IMR-90 (cell line): ENCODE measurements around the gene MLEC. TPM values are rescaled to one million over a fixed set of nuclear protein-coding genes. Genes with fewer than 3 reads are reported as not detected.
A peak's percentile ranks its signal among the peaks of the same experiment; 100 is the strongest.

Experiments
- ATAC-seq: fragments of 200-7000 bp; cut with Tn5 transposase; 2 replicates; pipeline ENCODE4 v1.9.1; 2020; ENCODE audit warnings: low read depth, mild to moderate bottlenecking, moderate library complexity
- Bru-seq: library from RNA; stranded (reverse); fragments of 400-500 nt; gene quantifications from one replicate; lab custom pipeline; 2021; lab: Mats Ljungman, UMichigan
- BruChase-seq, 2 experiments: library from RNA; stranded (reverse); fragments of 400-500 nt; gene quantifications; one replicate each; lab custom pipeline; 2021; lab: Mats Ljungman, UMichigan
- BruUV-seq: library from RNA; stranded (reverse); fragments of 400-500 nt; replicated peaks from 2 replicates; lab custom pipeline; 2021; lab: Mats Ljungman, UMichigan
- CTCF ChIA-PET: fragments of 300-600 bp; formaldehyde crosslinking; extraction: SDS; loops from one replicate; lab custom pipeline; 2021; ENCODE audit warnings: antibody characterized with exemption; lab: Yijun Ruan, JAX
- POLR2A ChIA-PET: fragments of 300-600 bp; sonication (Branson Sonifier 250); formaldehyde crosslinking; loops from one replicate; lab custom pipeline; 2022; ENCODE audit warnings: antibody characterized with exemption; ENCODE audit not compliant: unreplicated experiment; lab: Charles Lee
- DNase-seq: peaks from one replicate; pipeline ENCODE4 v3.0.0; 2013
- H2AFZ ChIP-seq: replicated peaks from 2 replicates; pipeline ENCODE3; 2013; ENCODE audit warnings: low read length, mild to moderate bottlenecking; ENCODE audit not compliant: poor library complexity
- H2AK5ac ChIP-seq: 2 replicates; pipeline ENCODE4 v1.6.1; 2013; ENCODE audit warnings: low read depth, low read length, inconsistent platforms
- H2AK9ac ChIP-seq: replicated peaks from 2 replicates; pipeline ENCODE3; 2013; ENCODE audit warnings: mild to moderate bottlenecking, low read depth, low read length, moderate library complexity; ENCODE audit not compliant: poor library complexity
- H2BK120ac ChIP-seq: 2 replicates; pipeline ENCODE4 v1.6.1; 2013; ENCODE audit warnings: low read depth, low read length, inconsistent platforms
- H2BK15ac ChIP-seq: 3 replicates; pipeline ENCODE4 v1.6.1; 2013; ENCODE audit warnings: low read depth, low read length, inconsistent platforms
- H2BK20ac ChIP-seq: 2 replicates; pipeline ENCODE4 v1.6.1; 2013; ENCODE audit warnings: low read depth, mild to moderate bottlenecking, inconsistent platforms, low read length, moderate library complexity
- H2BK5ac ChIP-seq: 2 replicates; pipeline ENCODE4 v1.6.1; 2013; ENCODE audit warnings: mild to moderate bottlenecking, low read depth, low read length, inconsistent platforms; ENCODE audit not compliant: poor library complexity, severe bottlenecking
- H3K14ac ChIP-seq: replicated peaks from 2 replicates; pipeline ENCODE4 v1.6.1; 2013; ENCODE audit warnings: low read depth, low read length, inconsistent platforms
- H3K18ac ChIP-seq: 2 replicates; pipeline ENCODE4 v1.6.1; 2013; ENCODE audit warnings: low read depth, low read length, control low read depth
- H3K23ac ChIP-seq: 2 replicates; pipeline ENCODE4 v1.6.1; 2013; ENCODE audit warnings: low read depth, low read length, inconsistent platforms
- H3K27ac ChIP-seq: 2 replicates; pipeline ENCODE4 v1.5.1; 2013; ENCODE audit warnings: mild to moderate bottlenecking, control low read depth, low read length; ENCODE audit not compliant: insufficient read depth
- H3K27me3 ChIP-seq: 2 replicates; pipeline ENCODE4 v1.6.1; 2013; ENCODE audit warnings: low read length; ENCODE audit not compliant: control insufficient read depth, insufficient read depth
- H3K36me3 ChIP-seq: 2 replicates; pipeline ENCODE4 v1.6.1; 2013; ENCODE audit warnings: low read length, mixed read lengths; ENCODE audit not compliant: control insufficient read depth, insufficient read depth
- H3K4ac ChIP-seq: 2 replicates; pipeline ENCODE4 v1.6.1; 2013; ENCODE audit warnings: low read depth, low read length, inconsistent platforms
- H3K4me1 ChIP-seq: 2 replicates; pipeline ENCODE4 v1.6.1; 2013; ENCODE audit warnings: low read length, mixed read lengths; ENCODE audit not compliant: control insufficient read depth, insufficient read depth
- H3K4me2 ChIP-seq: 2 replicates; pipeline ENCODE4 v1.6.1; 2013; ENCODE audit warnings: low read depth, mild to moderate bottlenecking, control low read depth, low read length, moderate library complexity
- H3K4me3 ChIP-seq: 2 replicates; pipeline ENCODE4 v1.5.1; 2013; ENCODE audit warnings: low read depth, mild to moderate bottlenecking, control low read depth, low read length, moderate library complexity; ENCODE audit not compliant: insufficient read depth
- H3K56ac ChIP-seq: 2 replicates; pipeline ENCODE4 v1.6.1; 2013; ENCODE audit warnings: low read length, inconsistent platforms; ENCODE audit not compliant: insufficient read depth; ENCODE audit errors: extremely low read depth
- H3K79me1 ChIP-seq, 2 experiments: 2 replicates each; pipeline ENCODE4 v1.6.1; 2013; ENCODE audit warnings: low read length in 2 of 2, inconsistent platforms in 1 of 2, low read depth in 1 of 2
- H3K9ac ChIP-seq: 2 replicates; pipeline ENCODE4 v1.6.1; 2013; ENCODE audit warnings: low read depth, low read length, control low read depth
- H3K9me1 ChIP-seq: 2 replicates; pipeline ENCODE4 v1.6.1; 2013; ENCODE audit warnings: low read length, inconsistent platforms; ENCODE audit not compliant: insufficient read depth
- H3K9me3 ChIP-seq: 2 replicates; pipeline ENCODE4 v1.6.1; 2013; ENCODE audit warnings: low read length; ENCODE audit not compliant: control insufficient read depth, insufficient read depth
- H4K20me1 ChIP-seq: 2 replicates; pipeline ENCODE4 v1.6.1; 2013; ENCODE audit warnings: low read length, inconsistent platforms; ENCODE audit not compliant: insufficient read depth
- H4K5ac ChIP-seq: 2 replicates; pipeline ENCODE4 v1.6.1; 2013; ENCODE audit warnings: mild to moderate bottlenecking, low read depth, low read length, control low read depth
- H4K8ac ChIP-seq, 2 experiments: 2 replicates each; pipeline ENCODE4 v1.6.1; 2013; ENCODE audit warnings: low read depth in 2 of 2, low read length in 2 of 2, control low read depth in 1 of 2, inconsistent platforms in 1 of 2
- H4K91ac ChIP-seq: 2 replicates; pipeline ENCODE4 v1.6.1; 2013; ENCODE audit warnings: low read depth, low read length, inconsistent platforms; ENCODE audit not compliant: insufficient read depth
- BHLHE40 ChIP-seq: fragments of 150-350 bp; IDR thresholded peaks from 2 replicates; pipeline ENCODE4 v1.6.1; 2016; ENCODE audit warnings: mild to moderate bottlenecking, low read depth, low read length
- CEBPB ChIP-seq: IDR thresholded peaks from 2 replicates; pipeline ENCODE4 v1.6.1; 2012; ENCODE audit warnings: low read depth, low read length, improper control_type of control experiment
- CHD1 ChIP-seq: IDR thresholded peaks from 2 replicates; pipeline ENCODE4 v1.6.1; 2012; ENCODE audit warnings: low read depth, low read length, improper control_type of control experiment
- ELK1 ChIP-seq: fragments of 150-350 bp; IDR thresholded peaks from 2 replicates; pipeline ENCODE4 v1.6.1; 2016; ENCODE audit warnings: low read depth, mild to moderate bottlenecking, low read length, moderate library complexity, borderline replicate concordance
- MAFK ChIP-seq: IDR thresholded peaks from 2 replicates; pipeline ENCODE4 v1.6.1; 2012; ENCODE audit warnings: low read depth, low read length, improper control_type of control experiment
- MXI1 ChIP-seq: IDR thresholded peaks from 2 replicates; pipeline ENCODE4 v1.6.1; 2012; ENCODE audit warnings: low read depth, mild to moderate bottlenecking, low read length, moderate library complexity, borderline replicate concordance
- RAD21 ChIP-seq: IDR thresholded peaks from 2 replicates; pipeline ENCODE4 v1.6.1; 2012; ENCODE audit warnings: low read length, improper control_type of control experiment
- RCOR1 ChIP-seq: IDR thresholded peaks from 2 replicates; pipeline ENCODE4 v1.6.1; 2012; ENCODE audit warnings: mild to moderate bottlenecking, low read length, improper control_type of control experiment; ENCODE audit not compliant: insufficient replicate concordance
- RFX5 ChIP-seq: IDR thresholded peaks from 2 replicates; pipeline ENCODE4 v1.8.0; 2012; ENCODE audit warnings: low read depth, mild to moderate bottlenecking, low read length, moderate library complexity
- SMC3 ChIP-seq: fragments of 150-350 bp; IDR thresholded peaks from 2 replicates; pipeline ENCODE4 v1.6.1; 2016; ENCODE audit warnings: low read depth, mild to moderate bottlenecking, antibody characterized with exemption, low read length, moderate library complexity
- USF2 ChIP-seq: fragments of 150-350 bp; IDR thresholded peaks from 2 replicates; pipeline ENCODE4 v1.6.1; 2017; ENCODE audit warnings: mild to moderate bottlenecking, antibody characterized with exemption, low read length, low read depth
- WGBS, 2 experiments: methylation state at CpG; one replicate each; pipeline versions ENCODE4 v1.1.5 to v1.1.7; 2013; ENCODE audit warnings: missing lambda C conversion rate in 2 of 2; ENCODE audit not compliant: insufficient read length in 1 of 2; ENCODE audit errors: extremely low coverage in 2 of 2; 5-methylcytosine and 5-hydroxymethylcytosine counted together
- dilution Hi-C: fragments of 300-500 bp; cut with HindIII; formaldehyde crosslinking; loops from one replicate; pipeline ENCODE4 v1.14.3; 2018; ENCODE audit warnings: low sequenced_read_pairs; ENCODE audit not compliant: unreplicated experiment
- in situ Hi-C: fragments of 300-500 bp; cut with MboI; formaldehyde crosslinking; loops from 3 replicates; pipeline ENCODE4 v1.14.3; 2019; ENCODE audit warnings: low sequenced_read_pairs, inconsistent platforms, mixed read lengths
- intact Hi-C: fragments of 100-400 bp; cut with micrococcal nuclease; formaldehyde crosslinking; loops from 2 replicates; pipeline ENCODE4 v1.10.0; 2022
- long read RNA-seq: library from polyadenylated mRNA; unstranded; transcript quantifications from one replicate; pipeline ENCODE4 v2.0.0, GENCODE V29; 2021; ENCODE audit not compliant: unreplicated experiment
- polyA plus RNA-seq, 3 experiments: library from polyadenylated mRNA; depleted of rRNA; stranded (reverse); fragments of >200 nt; gene quantifications; 2 replicates each; pipeline ENCODE4 v1.2.3, GENCODE V29; 2012; ENCODE audit warnings: low replicate concordance in 1 of 3
- total RNA-seq: library from RNA; depleted of rRNA; stranded (reverse); fragments of >200 nt; gene quantifications from 2 replicates; pipeline ENCODE4 v1.2.3, GENCODE V29; 2012; rRNA removed

The MLEC gene
- total RNA-seq (117 and 137 TPM in 2 replicates), polyA plus RNA-seq (2012; rRNA removed) (38.6 and 44.1 TPM in 2 replicates), Bru-seq, nascent RNA (percentile 84 among the genes with signal in this experiment), BruChase-seq, experiment 1, labeled RNA remaining after a 6-hour chase (percentile 98 among the genes with signal in this experiment), BruChase-seq, experiment 2, labeled RNA remaining after a 2-hour chase (percentile 97 among the genes with signal in this experiment)
- 9.7 and 13.7 TPM in 2 replicates for polyA plus RNA-seq (2012; cell fraction: cytosol; rRNA removed)
- polyA plus RNA-seq (2012; cell fraction: nucleus; rRNA removed; ENCODE audit: low replicate concordance) = 5.0 and 22.7 TPM in 2 replicates
- long read RNA-seq, full-length matches to known transcripts = 82 of 191 reads
- long read RNA-seq, partial matches to known transcripts = 7 of 191 reads
- long read RNA-seq, other reads (novel, unspliced or antisense) = 102 of 191 reads

GRCh38 chr12:120686690-120687577 is at the start of gene MLEC:
Gene MLEC, plus strand, starts transcription at chr12:120687149. Its CDS starts 148 bp downstream, at chr12:120687297.
- WGBS, 2 experiments = 0% methylated on average over 46 of the region's 84 CpGs; no CpG with 5 or more reads in 1 of the 2 experiments
- dilution Hi-C loops = no loop called here
- TF ChIP-seq CHD1 (no peak), ELK1 (no peak), USF2 (no peak), SMC3 (peak; percentile 17; the same call in 1 of the 2 replicates), CEBPB (no peak), RCOR1 (peak; percentile 51), RFX5 (no peak), BHLHE40 (peak; percentile 22; the same call in 1 of the 2 replicates), MXI1 (peak; percentile 61; the same call in 1 of the 2 replicates), MAFK (no peak), RAD21 (peak; percentile 35)

More at GRCh38 chr12:120686690-120687577, at the start of gene MLEC:
- peak within 1 kb of the TSS; percentile 94 for H3K23ac ChIP-seq
- peak within 1 kb of the TSS; percentile 89 for H4K5ac ChIP-seq
- H2AFZ ChIP-seq = peak within 1 kb of the TSS; percentile 97
- in situ Hi-C loops = no loop called here
- H3K4me2 ChIP-seq = peak within 1 kb of the TSS; percentile 99
- H4K20me1 ChIP-seq = peaks cover 45% of the 10 kb centered on the region
- H3K79me1 ChIP-seq = peaks cover 23 to 46% of the 10 kb centered on the region in 2 experiments
- intact Hi-C loops = no loop called here
- peak within 1 kb of the TSS; percentile 93 for H3K9ac ChIP-seq
- H3K4me3 ChIP-seq = peak within 1 kb of the TSS; percentile 86
- peak within 1 kb of the TSS; percentile 91 to 97 for H4K8ac ChIP-seq
- peaks cover 8% of the 10 kb centered on the region for H3K4me1 ChIP-seq
- H2BK20ac ChIP-seq = no peak within 1 kb of the TSS
- H3K4ac ChIP-seq = peak within 1 kb of the TSS; percentile 98
- H3K56ac ChIP-seq = peak within 1 kb of the TSS; percentile 96
- ChIA-PET POLR2A (no interaction called here), CTCF (interaction anchor here (1.9 kb wide), 1 partner anchor 38 kb away, joined by 6 read pairs; no protein-coding TSS in a partner anchor)
- H2BK5ac ChIP-seq = peak within 1 kb of the TSS; percentile 80
- DNase-seq = peak; percentile 93
- no peaks in the 10 kb centered on the region for H3K27me3 ChIP-seq
- peak within 1 kb of the TSS; percentile 99 for H3K14ac ChIP-seq
- peak within 1 kb of the TSS; percentile 97 for H4K91ac ChIP-seq
- peak within 1 kb of the TSS; percentile 65; the same call in 2 of the 3 replicates for H2BK15ac ChIP-seq
- H3K36me3 ChIP-seq = no peaks in the 10 kb centered on the region
- peak within 1 kb of the TSS; percentile 18; the same call in 1 of the 2 replicates for H2AK5ac ChIP-seq
- peak within 1 kb of the TSS; percentile 85 for H3K27ac ChIP-seq
- peak within 1 kb of the TSS; percentile 80 for H3K18ac ChIP-seq
- H3K9me3 ChIP-seq = no peaks in the 10 kb centered on the region
- peak within 1 kb of the TSS; percentile 94 for H2BK120ac ChIP-seq
- H2AK9ac ChIP-seq = peak within 1 kb of the TSS; percentile 96
- H3K9me1 ChIP-seq = peaks cover 14% of the 10 kb centered on the region
- peak; percentile 89 for ATAC-seq
- BruUV-seq = no TSS peak
